A549 (cell line): ENCODE measurements around the gene RPTOR. TPM values are rescaled to one million over a fixed set of nuclear protein-coding genes. Genes with fewer than 3 reads are reported as not detected.
A peak's percentile ranks its signal among the peaks of the same experiment; 100 is the strongest.

Experiments used
- ATAC-seq, 2 experiments: fragments of 200-7000 bp in 1 of 2; fragments of >200 bp in 1 of 2; cut with Nextera tagmentation in 1 of 2; cut with Tn5 transposase in 1 of 2; 3 replicates each; pipeline versions ENCODE4 v1.8.0 to v1.9.1; 2018 to 2020; ENCODE audit warnings: mild to moderate bottlenecking in 1 of 2, moderate library complexity in 1 of 2
- CTCF ChIA-PET: fragments of 300-600 bp; sonication (Branson Sonifier 250); formaldehyde crosslinking; extraction: SDS; loops from one replicate; lab custom pipeline; 2021; ENCODE audit warnings: antibody characterized with exemption, inconsistent platforms; lab: Yijun Ruan, JAX
- POLR2A ChIA-PET: fragments of 350-600 bp; formaldehyde crosslinking; extraction: SDS; loops from one replicate; lab custom pipeline; 2021; ENCODE audit warnings: antibody characterized with exemption, inconsistent platforms; lab: Yijun Ruan, JAX
- DNase-seq, 2 experiments: peaks; one replicate each; pipeline versions ENCODE4 v3.0.0 to v3.0.0-alpha.2; 2011 to 2016; ENCODE audit warnings: low read depth in 1 of 2, low spot score in 1 of 2
- FAIRE-seq: peaks from 2 replicates; lab custom pipeline; 2011; peaks lifted over from hg19 to GRCh38; lab: Jason Lieb, UNC
- H3K27ac ChIP-seq, 2 experiments: fragments of >200 bp; sonication (Bioruptor Twin); formaldehyde crosslinking; 3 replicates each; pipeline ENCODE4 v1.5.1; 2016 to 2017
- H3K4me1 ChIP-seq: fragments of >200 bp; sonication (Bioruptor Twin); formaldehyde crosslinking; 3 replicates; pipeline ENCODE4 v1.6.1; 2016
- H3K4me2 ChIP-seq: fragments of >200 bp; sonication (Bioruptor Twin); formaldehyde crosslinking; 3 replicates; pipeline ENCODE4 v1.6.1; 2016
- H3K4me3 ChIP-seq: fragments of >200 bp; sonication (Bioruptor Twin); formaldehyde crosslinking; 3 replicates; pipeline ENCODE4 v1.5.1; 2016
- H3K9me3 ChIP-seq: fragments of >200 bp; sonication (Bioruptor Twin); formaldehyde crosslinking; 3 replicates; pipeline ENCODE4 v1.6.1; 2016
- ATOH8 ChIP-seq: fragments of 250-450 bp; sonication (Bioruptor Pico); IDR thresholded peaks from 2 replicates; pipeline ENCODE4 v1.5.0; 2020; ENCODE audit warnings: low read depth, mild to moderate bottlenecking, moderate library complexity
- BHLHE40 ChIP-seq: IDR thresholded peaks from 2 replicates; pipeline ENCODE4 v1.6.1; 2012; ENCODE audit warnings: low read depth, low read length, inconsistent platforms
- CBX8 ChIP-seq: fragments of 200-600 bp; sonication (generic); IDR thresholded peaks from 2 replicates; pipeline ENCODE4 v1.6.1; 2016
- CEBPB ChIP-seq, 2 experiments: fragments of >200 bp in 1 of 2; sonication (Bioruptor Twin) in 1 of 2; formaldehyde crosslinking in 1 of 2; IDR thresholded peaks; 2 replicates each; pipeline ENCODE4 v1.6.1; 2012 to 2016
- CHD2 ChIP-seq: fragments of 150-350 bp; IDR thresholded peaks from 2 replicates; pipeline ENCODE4 v1.6.1; 2014; ENCODE audit warnings: low read length; ENCODE audit not compliant: partially characterized antibody
- EHF ChIP-seq: fragments of 250-450 bp; sonication (Bioruptor Pico); IDR thresholded peaks from 2 replicates; pipeline ENCODE4 v1.5.0; 2020; ENCODE audit warnings: mild to moderate bottlenecking
- EHMT2 ChIP-seq: fragments of 200-600 bp; sonication (generic); IDR thresholded peaks from 2 replicates; pipeline ENCODE4 v1.6.1; 2016; ENCODE audit warnings: antibody characterized with exemption, low read depth, mild to moderate bottlenecking, moderate library complexity
- EP300 ChIP-seq, 2 experiments: fragments of >200 bp; sonication (Bioruptor Twin); formaldehyde crosslinking; IDR thresholded peaks; 2 replicates in 1 of 2; 3 replicates in 1 of 2; pipeline ENCODE4 v1.6.1; 2016 to 2017
- FOSL2 ChIP-seq, 2 experiments: fragments of 450-650 bp in 1 of 2; fragments of >200 bp in 1 of 2; sonication (Bioruptor Twin) in 1 of 2; formaldehyde crosslinking; IDR thresholded peaks; 2 replicates each; pipeline versions ENCODE4 v1.5.0 to v1.6.1; 2016 to 2020; ENCODE audit warnings: mild to moderate bottlenecking in 1 of 2, moderate library complexity in 1 of 2
- GATA3 ChIP-seq: IDR thresholded peaks from 2 replicates; pipeline ENCODE4 v1.6.1; 2012; ENCODE audit warnings: borderline replicate concordance
- HMGXB4 ChIP-seq: fragments of 250-450 bp; sonication (Bioruptor Pico); IDR thresholded peaks from 2 replicates; pipeline ENCODE4 v1.5.0; 2021; ENCODE audit warnings: mild to moderate bottlenecking, moderate library complexity, borderline replicate concordance
- HOXA7 ChIP-seq: fragments of 250-450 bp; sonication (Bioruptor Pico); IDR thresholded peaks from 2 replicates; pipeline ENCODE4 v1.5.0; 2020; ENCODE audit warnings: mild to moderate bottlenecking, moderate library complexity
- JUNB ChIP-seq: fragments of >200 bp; sonication (Bioruptor Twin); formaldehyde crosslinking; IDR thresholded peaks from 2 replicates; pipeline ENCODE4 v1.6.1; 2016
- KDM1A ChIP-seq: fragments of 200-600 bp; sonication (generic); IDR thresholded peaks from 2 replicates; pipeline ENCODE4 v1.6.1; 2016; ENCODE audit warnings: low read depth, mild to moderate bottlenecking
- MAZ ChIP-seq: fragments of 150-350 bp; IDR thresholded peaks from 2 replicates; pipeline ENCODE4 v1.6.1; 2014; ENCODE audit warnings: antibody characterized with exemption, low read depth, low read length, borderline replicate concordance
- NPAS2 ChIP-seq: fragments of 250-450 bp; sonication (Bioruptor Pico); IDR thresholded peaks from 2 replicates; pipeline ENCODE4 v1.8.0; 2022; ENCODE audit warnings: mild to moderate bottlenecking, moderate library complexity, borderline replicate concordance
- NR3C1 ChIP-seq: fragments of >200 bp; sonication (Bioruptor Twin); formaldehyde crosslinking; IDR thresholded peaks from 3 replicates; pipeline ENCODE4 v1.6.1; 2017
- POLR2AphosphoS2 ChIP-seq: conservative IDR thresholded peaks from 2 replicates; pipeline ENCODE4 v1.6.1; 2012; ENCODE audit warnings: low read length, improper control_type of control experiment, inconsistent platforms
- SMC3 ChIP-seq: fragments of >200 bp; sonication (Bioruptor Twin); formaldehyde crosslinking; IDR thresholded peaks from 3 replicates; pipeline ENCODE4 v1.6.1; 2018; ENCODE audit warnings: inconsistent platforms
- SREBF2 ChIP-seq: fragments of 450-650 bp; IDR thresholded peaks from 2 replicates; pipeline ENCODE4 v1.6.1; 2014; ENCODE audit warnings: mild to moderate bottlenecking, moderate library complexity
- TFCP2L1 ChIP-seq: fragments of 250-450 bp; sonication (Bioruptor Pico); IDR thresholded peaks from 2 replicates; pipeline ENCODE4 v1.5.0; 2021; ENCODE audit warnings: mild to moderate bottlenecking
- ZC3H11A ChIP-seq: fragments of 450-650 bp; IDR thresholded peaks from 2 replicates; pipeline ENCODE4 v1.6.1; 2014; ENCODE audit warnings: antibody characterized with exemption, mild to moderate bottlenecking
- WGBS: methylation state at CpG from one replicate; pipeline ENCODE4 v1.1.6; 2017; ENCODE audit errors: missing lambda C conversion rate; 5-methylcytosine and 5-hydroxymethylcytosine counted together
- polyA plus RNA-seq, 4 experiments: library from polyadenylated mRNA; depleted of rRNA in 3 of 4; stranded (reverse); fragments of >200 nt; fragmentation: RNase III in 1 of 4; extraction: RNeasy Plus Mini Kit Qiagen cat#74134 plus additional on column Dnase treatment in 1 of 4; gene quantifications; 2 replicates in 3 of 4; 3 replicates in 1 of 4; pipeline ENCODE4 v1.2.3, GENCODE V29; 2011 to 2017

RPTOR gene
- polyA plus RNA-seq, 2 of the 4 experiments (the other 2 are of a cell fraction), result 10.8 to 27.1 TPM

- H3K4me3 ChIP-seq, result no peak overlapping the region
- H3K4me1 ChIP-seq, result peaks cover 20% of the 10 kb centered on the region
- ATAC-seq, result no peak
- H3K4me2 ChIP-seq, result no peak overlapping the region
- H3K9me3 ChIP-seq, result no peaks in the 10 kb centered on the region
- no peak for FAIRE-seq
- CTCF ChIA-PET, result interaction anchor here (0.8 to 3.0 kb wide), 4 partner anchors 11 to 353 kb away, joined by 3 to 7 read pairs (median 4); no protein-coding TSS in a partner anchor
- 83% methylated on average over 16 of the region's 16 CpGs for WGBS
- TF ChIP-seq CEBPB (IDR thresholded peaks at IDR 0.05) (peak; percentile 81 to 89), GATA3 (no peak)
- TF ChIP-seq, all 56 proteins: peak for 1
- no peak for DNase-seq
- POLR2A ChIA-PET, result no interaction called here
- H3K27ac ChIP-seq, result no peak overlapping the region
Measured at GRCh38 chr17:80779961-80780380, 235.3 kb downstream of the RPTOR start.

- H3K4me2 ChIP-seq, result no peak overlapping the region
- no peak for TF ChIP-seq KDM1A
- DNase-seq (no peak), ATAC-seq (no peak), FAIRE-seq (no peak)
- WGBS, result 81% methylated on average over 19 of the region's 19 CpGs
- no peak overlapping the region for H3K4me3 ChIP-seq
- POLR2A ChIA-PET, result no interaction called here
- peaks cover 20% of the 10 kb centered on the region for H3K4me1 ChIP-seq
- CTCF ChIA-PET, result interaction anchor here (0.9 to 3.0 kb wide), 3 partner anchors 10 to 354 kb away, joined by 3 to 7 read pairs (median 4); no protein-coding TSS in a partner anchor
- H3K27ac ChIP-seq, result no peak overlapping the region
- no peaks in the 10 kb centered on the region for H3K9me3 ChIP-seq
Measured at GRCh38 chr17:80780381-80781198, 236.0 kb downstream of the RPTOR start.

- 93% methylated on average over 13 of the region's 13 CpGs for WGBS
- ATAC-seq, result no peak
- POLR2A ChIA-PET, result no interaction called here
Measured at GRCh38 chr17:80781211-80781610, 236.6 kb downstream of the RPTOR start.

GRCh38 chr17:80781807-80782277 is 237.2 kb downstream of the RPTOR start:
- WGBS, result 94% methylated on average over 14 of the region's 14 CpGs
- Histone ChIP-seq H3K4me3 (no peak overlapping the region), H3K27ac (peak overlapping the region in 1 of 2 experiments; percentile 30; a peak in 1 of 6 replicates), H3K9me3 (no peaks in the 10 kb centered on the region), H3K4me1 (peaks cover 20% of the 10 kb centered on the region), H3K4me2 (no peak overlapping the region)
- POLR2A ChIA-PET, result no interaction called here
- DNase-seq (no peak), FAIRE-seq (no peak), ATAC-seq (no peak)
- TF ChIP-seq NPAS2 (CRISPR knock-in tag), result no peak
- no peak for TF ChIP-seq NR3C1
- no peak for TF ChIP-seq HMGXB4 (CRISPR knock-in tag)
- TF ChIP-seq CHD2, result no peak
- no peak for TF ChIP-seq JUNB
- TF ChIP-seq EP300 (IDR thresholded peaks at IDR 0.05), result no peak
- no peak for TF ChIP-seq TFCP2L1 (CRISPR knock-in tag)
- CTCF ChIA-PET, result interaction anchor here (1.0 kb wide), 1 partner anchor 147 kb away, joined by 3 read pairs; no protein-coding TSS in a partner anchor

More at GRCh38 chr17:80781211-80781610, 236.6 kb downstream of the RPTOR start:
- Histone ChIP-seq H3K4me3 (no peak overlapping the region), H3K4me1 (peaks cover 20% of the 10 kb centered on the region), H3K9me3 (no peaks in the 10 kb centered on the region), H3K27ac (no peak overlapping the region), H3K4me2 (no peak overlapping the region)
- FAIRE-seq, result no peak
- CTCF ChIA-PET, result interaction anchor here (1.0 kb wide), 1 partner anchor 148 kb away, joined by 3 read pairs; no protein-coding TSS in a partner anchor
- TF ChIP-seq SMC3, result no peak
- no peak for TF ChIP-seq JUNB
- TF ChIP-seq ATOH8 (CRISPR knock-in tag), result no peak
- TF ChIP-seq SREBF2, result no peak
- no peak for TF ChIP-seq BHLHE40
- no peak for TF ChIP-seq FOSL2 (IDR thresholded peaks at IDR 0.05)
- no peak for TF ChIP-seq FOSL2 (CRISPR knock-in tag; IDR thresholded peaks at IDR 0.05)
- no peak for TF ChIP-seq POLR2AphosphoS2
- TF ChIP-seq MAZ, result no peak
- TF ChIP-seq EHMT2, result no peak
- no peak for TF ChIP-seq EHF (CRISPR knock-in tag)
- no peak for TF ChIP-seq HOXA7
- no peak for TF ChIP-seq CBX8
- TF ChIP-seq HMGXB4 (CRISPR knock-in tag), result no peak
- no peak for TF ChIP-seq ZC3H11A
- no peak for DNase-seq
